Astrocyte (in vitro differentiated cells and primary cell): ENCODE measurements around the gene POLR2L. TPM values are rescaled to one million over a fixed set of nuclear protein-coding genes. Genes with fewer than 3 reads are reported as not detected.

Source experiments
- DNase-seq: peaks from one replicate; pipeline ENCODE4 v3.0.0-alpha.2; 2010; ENCODE audit warnings: low read depth
- FAIRE-seq: peaks from 2 replicates; lab custom pipeline; 2011; peaks lifted over from hg19 to GRCh38; lab: Jason Lieb, UNC
- H2AFZ ChIP-seq: 2 replicates; pipeline ENCODE4 v1.6.0; 2012; ENCODE audit warnings: low read depth, low read length, inconsistent platforms
- H3K27ac ChIP-seq: 2 replicates; pipeline ENCODE4 v1.5.1; 2011; ENCODE audit warnings: low read depth, low read length, inconsistent platforms
- H3K27me3 ChIP-seq: 2 replicates; pipeline ENCODE4 v1.6.0; 2011; ENCODE audit warnings: low read length, inconsistent platforms; ENCODE audit not compliant: insufficient read depth
- H3K36me3 ChIP-seq: 2 replicates; pipeline ENCODE4 v1.5.1; 2011; ENCODE audit warnings: low read length, inconsistent platforms; ENCODE audit not compliant: insufficient read depth
- H3K4me1 ChIP-seq: 2 replicates; pipeline ENCODE4 v1.5.1; 2011; ENCODE audit warnings: low read length, inconsistent platforms; ENCODE audit not compliant: insufficient read depth
- H3K4me2 ChIP-seq: 2 replicates; pipeline ENCODE4 v1.6.0; 2012; ENCODE audit warnings: low read length, inconsistent platforms
- H3K4me3 ChIP-seq: 2 replicates; pipeline ENCODE4 v1.5.1; 2011; ENCODE audit warnings: low read depth, mild to moderate bottlenecking, low read length, inconsistent platforms; ENCODE audit not compliant: insufficient read depth
- H3K79me2 ChIP-seq: 2 replicates; pipeline ENCODE4 v1.6.0; 2012; ENCODE audit warnings: mild to moderate bottlenecking, low read length, inconsistent platforms; ENCODE audit not compliant: insufficient read depth
- H3K9ac ChIP-seq: 2 replicates; pipeline ENCODE4 v1.6.0; 2012; ENCODE audit warnings: mild to moderate bottlenecking, low read length, inconsistent platforms
- H3K9me3 ChIP-seq: 2 replicates; pipeline ENCODE4 v1.5.1; 2012; ENCODE audit warnings: low read depth, mild to moderate bottlenecking, low read length, inconsistent platforms; ENCODE audit not compliant: insufficient read depth
- H4K20me1 ChIP-seq: 2 replicates; pipeline ENCODE4 v1.6.0; 2012; ENCODE audit warnings: low read length, inconsistent platforms; ENCODE audit not compliant: insufficient read depth
- H3K27ac Mint-ChIP-seq: one replicate; pipeline ENCODE4 v1.8.0; 2021; ENCODE audit warnings: mild to moderate bottlenecking, mixed read lengths; ENCODE audit not compliant: unreplicated experiment
- H3K27me3 Mint-ChIP-seq: one replicate; pipeline ENCODE4 v1.8.0; 2021; ENCODE audit warnings: low read depth, mixed read lengths; ENCODE audit not compliant: unreplicated experiment
- H3K36me3 Mint-ChIP-seq: one replicate; pipeline ENCODE4 v1.8.0; 2021; ENCODE audit warnings: low read depth, mixed read lengths; ENCODE audit not compliant: unreplicated experiment
- H3K4me1 Mint-ChIP-seq: one replicate; pipeline ENCODE4 v1.8.0; 2021; ENCODE audit warnings: low read depth, mixed read lengths; ENCODE audit not compliant: unreplicated experiment
- H3K4me3 Mint-ChIP-seq: one replicate; pipeline ENCODE4 v1.8.0; 2021; ENCODE audit warnings: mild to moderate bottlenecking, moderate library complexity, mixed read lengths; ENCODE audit not compliant: unreplicated experiment
- H3K9me3 Mint-ChIP-seq: one replicate; pipeline ENCODE4 v1.8.0; 2021; ENCODE audit warnings: mild to moderate bottlenecking, mixed read lengths; ENCODE audit not compliant: unreplicated experiment
- EZH2 ChIP-seq: IDR thresholded peaks from 2 replicates; pipeline ENCODE4 v1.6.1; 2012; ENCODE audit warnings: mild to moderate bottlenecking, low read length, inconsistent platforms; ENCODE audit not compliant: insufficient read depth
- total RNA-seq: library from RNA; stranded (reverse); gene quantifications from 2 replicates; pipeline ENCODE4 v1.2.1, GENCODE V29; 2021
- TF ChIP-seq, protein P1 (sequence below): IDR thresholded peaks from 2 replicates; pipeline ENCODE4 v1.5.1; 2011; ENCODE audit warnings: low read depth, mild to moderate bottlenecking, inconsistent platforms, low read length, moderate library complexity; ENCODE audit not compliant: insufficient read depth

The POLR2L gene
- total RNA-seq, 1 donor from 2014 or later, result 212 TPM

DNA sequence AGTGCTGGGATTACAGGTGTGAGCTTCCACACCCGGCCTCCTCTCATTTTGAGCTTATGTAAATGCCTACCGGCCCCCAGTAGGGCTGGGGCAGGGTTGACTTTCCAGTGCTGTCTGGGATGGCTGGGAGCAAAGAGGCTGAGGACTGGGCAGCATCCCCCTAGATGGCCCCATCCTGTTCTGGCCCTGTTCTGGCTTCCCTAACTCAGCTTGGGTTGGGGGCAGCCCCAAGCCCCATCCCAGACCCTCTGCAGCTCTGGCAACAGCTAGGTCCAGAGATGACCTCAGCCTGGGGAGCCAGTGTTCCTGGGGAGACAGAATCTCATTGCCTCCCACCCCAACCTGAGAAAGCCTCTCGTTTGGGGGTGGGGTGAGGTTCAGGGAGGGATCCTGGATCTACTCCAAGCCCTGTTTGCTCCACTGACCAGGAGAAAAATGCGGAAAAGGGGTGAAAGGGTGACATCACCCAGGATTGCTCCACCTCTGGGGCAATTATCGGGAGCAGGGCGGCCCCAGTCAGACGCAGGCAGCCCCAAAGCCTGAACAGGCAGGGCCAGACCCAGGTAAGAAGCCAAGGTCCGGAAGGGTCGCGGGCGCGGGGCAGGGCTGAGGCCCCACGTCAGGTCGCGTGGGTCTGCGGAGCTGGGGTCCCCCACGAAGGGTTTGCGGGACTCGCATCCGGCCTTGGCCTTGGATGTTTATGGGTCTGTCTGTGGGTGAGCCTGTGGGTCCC is 23.8 kb downstream of the POLR2L start, which contains the start of gene PNPLA2:
Gene PNPLA2 (plus strand): TSS at position 519 of the 733 bp plus-strand sequence. CDS start 805 bp downstream, outside the sequence.
- Histone ChIP-seq H3K27ac (peak within 1 kb of the TSS; percentile 83), H3K9me3 (no peaks in the 10 kb centered on the region), H3K4me2 (peak within 1 kb of the TSS; percentile 98), H3K9ac (peak within 1 kb of the TSS; percentile 89), H3K36me3 (no peaks in the 10 kb centered on the region), H4K20me1 (peaks cover 32% of the 10 kb centered on the region), H2AFZ (peak within 1 kb of the TSS; percentile 73), H3K4me1 (peaks cover 24% of the 10 kb centered on the region), H3K4me3 (peak within 1 kb of the TSS; percentile 76), H3K27me3 (no peaks in the 10 kb centered on the region), H3K79me2 (peaks cover 29% of the 10 kb centered on the region)
- Mint-ChIP-seq H3K36me3 (peaks cover 1% of the 10 kb centered on the region), H3K4me3 (peak within 1 kb of the TSS; percentile 87), H3K9me3 (no peaks in the 10 kb centered on the region), H3K4me1 (peaks cover 5% of the 10 kb centered on the region), H3K27me3 (no peaks in the 10 kb centered on the region), H3K27ac (no peak within 1 kb of the TSS)
- DNase-seq, result no peak
- no peak for FAIRE-seq
- TF ChIP-seq, protein P1, sequence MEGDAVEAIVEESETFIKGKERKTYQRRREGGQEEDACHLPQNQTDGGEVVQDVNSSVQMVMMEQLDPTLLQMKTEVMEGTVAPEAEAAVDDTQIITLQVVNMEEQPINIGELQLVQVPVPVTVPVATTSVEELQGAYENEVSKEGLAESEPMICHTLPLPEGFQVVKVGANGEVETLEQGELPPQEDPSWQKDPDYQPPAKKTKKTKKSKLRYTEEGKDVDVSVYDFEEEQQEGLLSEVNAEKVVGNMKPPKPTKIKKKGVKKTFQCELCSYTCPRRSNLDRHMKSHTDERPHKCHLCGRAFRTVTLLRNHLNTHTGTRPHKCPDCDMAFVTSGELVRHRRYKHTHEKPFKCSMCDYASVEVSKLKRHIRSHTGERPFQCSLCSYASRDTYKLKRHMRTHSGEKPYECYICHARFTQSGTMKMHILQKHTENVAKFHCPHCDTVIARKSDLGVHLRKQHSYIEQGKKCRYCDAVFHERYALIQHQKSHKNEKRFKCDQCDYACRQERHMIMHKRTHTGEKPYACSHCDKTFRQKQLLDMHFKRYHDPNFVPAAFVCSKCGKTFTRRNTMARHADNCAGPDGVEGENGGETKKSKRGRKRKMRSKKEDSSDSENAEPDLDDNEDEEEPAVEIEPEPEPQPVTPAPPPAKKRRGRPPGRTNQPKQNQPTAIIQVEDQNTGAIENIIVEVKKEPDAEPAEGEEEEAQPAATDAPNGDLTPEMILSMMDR, result no peak
- TF ChIP-seq EZH2, result no peak

DNA sequence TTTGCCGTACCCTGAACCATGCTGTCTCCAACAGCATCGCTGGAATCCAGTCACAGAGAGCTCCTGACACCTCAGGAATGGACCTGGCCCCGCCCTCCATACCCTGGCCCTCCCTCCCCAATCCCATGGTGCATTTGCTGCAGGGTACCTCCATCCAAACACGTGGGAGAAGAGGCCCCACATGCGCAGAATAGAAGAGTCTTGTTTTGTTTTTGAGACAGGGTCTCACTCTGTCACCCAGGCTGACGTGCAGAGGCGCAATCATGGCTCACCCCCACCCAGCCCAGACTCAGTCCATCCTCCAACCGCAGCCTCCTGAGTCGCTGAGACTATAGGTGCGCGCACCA is 25.9 kb downstream of the POLR2L start:
- H3K4me1 Mint-ChIP-seq, result peaks cover 17% of the 10 kb centered on the region
- H3K9me3 Mint-ChIP-seq, result no peaks in the 10 kb centered on the region
- peaks cover 39% of the 10 kb centered on the region for H3K79me2 ChIP-seq
- H3K4me2 ChIP-seq, result no peak overlapping the region
- H3K9me3 ChIP-seq, result no peaks in the 10 kb centered on the region
- no peak overlapping the region for H3K4me3 ChIP-seq
- no peak overlapping the region for H3K9ac ChIP-seq
- H3K27ac ChIP-seq, result no peak overlapping the region
- TF ChIP-seq EZH2, result no peak
- TF ChIP-seq, protein P1, result no peak
- H3K27me3 Mint-ChIP-seq, result no peaks in the 10 kb centered on the region
- DNase-seq (no peak), FAIRE-seq (no peak)
- no peak overlapping the region for H2AFZ ChIP-seq
- peak overlapping the region; percentile 41 for H3K27ac Mint-ChIP-seq
- no peaks in the 10 kb centered on the region for H3K27me3 ChIP-seq
- H4K20me1 ChIP-seq, result peaks cover 40% of the 10 kb centered on the region
- H3K4me3 Mint-ChIP-seq, result no peak overlapping the region
- peaks cover 25% of the 10 kb centered on the region for H3K4me1 ChIP-seq
- H3K36me3 ChIP-seq, result peaks cover 19% of the 10 kb centered on the region
- H3K36me3 Mint-ChIP-seq, result peaks cover 9% of the 10 kb centered on the region
